ENCODE results near the gene CEP104. TPM values are rescaled to one million over a fixed set of nuclear protein-coding genes. Genes with fewer than 3 reads are reported as not detected.
A peak's percentile ranks its signal among the peaks of the same experiment; 100 is the strongest.

Gene CEP104
- total and polyA plus RNA-seq, 10 of the 15 experiments (the other 5 are each of a cell fraction or from before 2014, with no cell fraction given), result 7.2 to 34.8 (median 19.3) TPM

DNA sequence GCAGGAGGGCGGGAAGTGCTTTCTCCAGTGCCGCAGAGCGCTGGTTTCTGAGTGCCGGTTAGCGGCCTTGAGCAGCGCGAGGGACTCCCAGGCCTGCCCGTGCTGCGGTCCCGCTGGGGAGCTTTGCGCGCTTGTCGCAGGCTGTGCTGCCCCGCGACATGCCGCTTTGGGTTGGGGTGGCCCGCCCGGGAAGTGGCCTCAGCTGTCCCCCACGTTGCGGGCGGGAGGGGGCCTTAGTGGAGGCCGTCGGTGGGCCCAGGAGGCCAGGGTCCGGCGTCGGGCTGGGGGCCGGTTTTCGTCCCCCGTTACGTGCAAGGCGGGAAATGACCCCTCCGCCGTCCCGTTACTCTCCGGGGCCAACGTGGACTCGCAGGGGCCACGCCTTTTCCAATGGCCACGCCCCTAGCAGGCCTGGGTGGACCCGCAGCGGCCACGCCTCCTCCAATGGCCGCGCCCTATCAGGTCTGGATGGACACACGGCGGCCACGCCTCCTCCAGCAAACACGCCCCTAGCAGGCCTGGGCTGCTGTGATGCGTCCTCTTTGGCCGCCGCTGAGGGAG lies 44.0 kb upstream of the CEP104 start:
- H2AFZ ChIP-seq (ENCODE audit: control insufficient read depth, low read depth, low read length), result peak overlapping the region; percentile 97
- peak overlapping the region; percentile 83 for H3K4me2 ChIP-seq (ENCODE audit: control insufficient read depth, insufficient read depth)
- in situ Hi-C loops (cut with MboI) (no loop called here), intact Hi-C loops (cut with micrococcal nuclease; ENCODE audit: unreplicated experiment) (loop anchor here (1.0 to 5.0 kb wide), 2 partner anchors 44 to 104 kb away; partner anchors contain the start of genes CEP104, DFFB and LRRC47)
- H3K4me3 ChIP-seq, result peak overlapping the region; percentile 82
- no peaks in the 10 kb centered on the region; the same call in 2 of the 3 replicates for H3K9me3 ChIP-seq (replicated peaks; ENCODE audit: control insufficient read depth, insufficient read depth, low read length)
- WGBS (ENCODE audit: insufficient coverage, insufficient replicate concordance, low lambda C conversion rate, missing lambda C conversion rate), result 1% methylated on average over 38 of the region's 51 CpGs
- peak; percentile 86 for DNase-seq (ENCODE audit: low read depth, low spot score)
- H4K20me1 ChIP-seq (ENCODE audit: control insufficient read depth, insufficient read depth), result no peaks in the 10 kb centered on the region
- H3K9ac ChIP-seq (ENCODE audit: control insufficient read depth, insufficient read depth, low read length), result peak overlapping the region; percentile 87
- ChIA-PET SMC1A (ENCODE audit: uncharacterized antibody, unreplicated experiment) (interaction anchor here (0.6 kb wide), 1 partner anchor 43 kb away, joined by 3 read pairs; no protein-coding TSS in a partner anchor), RAD21 (ENCODE audit: unreplicated experiment) (interaction anchor here (1.4 to 1.5 kb wide), 2 partner anchors 13 to 43 kb away, joined by 4 to 5 read pairs; partner anchors contain the start of gene DFFB), CTCF (no interaction called here), POLR2A (interaction anchor here (1.0 kb wide), 1 partner anchor 44 kb away, joined by 4 read pairs; the partner anchor contains the start of genes CEP104 and DFFB)
- BruUV-seq (replicated peaks), result no TSS peak
- H3K36me3 ChIP-seq (ENCODE audit: control insufficient read depth in 2 of 2, insufficient read depth in 2 of 2, low read length in 1 of 2), result no peaks in the 10 kb centered on the region
- no peaks in the 10 kb centered on the region for H3K4me1 ChIP-seq (ENCODE audit: control insufficient read depth, insufficient read depth, low read length)
- FAIRE-seq, result peak; percentile 93
- peak overlapping the region; percentile 93 for H3K27ac ChIP-seq (ENCODE audit: control insufficient read depth, insufficient read depth)
- ATAC-seq, result peak; percentile 85
- H3K27me3 ChIP-seq (replicated peaks in 1 of 2; ENCODE audit: control insufficient read depth in 2 of 2, insufficient read depth in 2 of 2, low read length in 1 of 2), result no peaks in the 10 kb centered on the region
- H3K79me2 ChIP-seq (ENCODE audit: control insufficient read depth, insufficient read depth, low read length), result peaks cover 27% of the 10 kb centered on the region
- TF ChIP-seq HCFC1 (IDR thresholded peaks at IDR 0.05; ENCODE audit: low read length) (peak; percentile 32; the same call in 1 of the 2 replicates), PAX8 (IDR thresholded peaks at IDR 0.05) (no peak), SREBF2 (IDR thresholded peaks at IDR 0.05; ENCODE audit: low read length) (no peak), POLR2A (IDR thresholded peaks at IDR 0.05; ENCODE audit: low read depth, low read length) (peak; percentile 64; the same call in 1 of the 2 replicates), FOXM1 (IDR thresholded peaks at IDR 0.05; ENCODE audit: low read depth, low read length) (no peak), SIX5 (IDR thresholded peaks at IDR 0.05; ENCODE audit: low read depth, low read length, severe bottlenecking) (peak; percentile 40), FOS (IDR thresholded peaks at IDR 0.05; ENCODE audit: borderline replicate concordance, extremely low read depth, insufficient read length) (no peak), NR2F1 (conservative IDR thresholded peaks at IDR 0.05) (peak; percentile 14; the same call in 1 of the 2 replicates), CBX5 (IDR thresholded peaks at IDR 0.05; ENCODE audit: low read depth) (no peak), NFYB (IDR thresholded peaks at IDR 0.05; ENCODE audit: insufficient read depth, low read depth, low read length) (peak; percentile 51; the same call in 1 of the 2 replicates), ZNF384 (IDR thresholded peaks at IDR 0.05; ENCODE audit: borderline replicate concordance, low read depth, low read length) (no peak), YY1 (IDR thresholded peaks at IDR 0.05; ENCODE audit: low read depth, low read length) (peak; percentile 78), MYC (IDR thresholded peaks at IDR 0.05; ENCODE audit: insufficient read depth, insufficient read length, insufficient replicate concordance, low read length, severe bottlenecking) (no peak)
- TF ChIP-seq, protein P1, sequence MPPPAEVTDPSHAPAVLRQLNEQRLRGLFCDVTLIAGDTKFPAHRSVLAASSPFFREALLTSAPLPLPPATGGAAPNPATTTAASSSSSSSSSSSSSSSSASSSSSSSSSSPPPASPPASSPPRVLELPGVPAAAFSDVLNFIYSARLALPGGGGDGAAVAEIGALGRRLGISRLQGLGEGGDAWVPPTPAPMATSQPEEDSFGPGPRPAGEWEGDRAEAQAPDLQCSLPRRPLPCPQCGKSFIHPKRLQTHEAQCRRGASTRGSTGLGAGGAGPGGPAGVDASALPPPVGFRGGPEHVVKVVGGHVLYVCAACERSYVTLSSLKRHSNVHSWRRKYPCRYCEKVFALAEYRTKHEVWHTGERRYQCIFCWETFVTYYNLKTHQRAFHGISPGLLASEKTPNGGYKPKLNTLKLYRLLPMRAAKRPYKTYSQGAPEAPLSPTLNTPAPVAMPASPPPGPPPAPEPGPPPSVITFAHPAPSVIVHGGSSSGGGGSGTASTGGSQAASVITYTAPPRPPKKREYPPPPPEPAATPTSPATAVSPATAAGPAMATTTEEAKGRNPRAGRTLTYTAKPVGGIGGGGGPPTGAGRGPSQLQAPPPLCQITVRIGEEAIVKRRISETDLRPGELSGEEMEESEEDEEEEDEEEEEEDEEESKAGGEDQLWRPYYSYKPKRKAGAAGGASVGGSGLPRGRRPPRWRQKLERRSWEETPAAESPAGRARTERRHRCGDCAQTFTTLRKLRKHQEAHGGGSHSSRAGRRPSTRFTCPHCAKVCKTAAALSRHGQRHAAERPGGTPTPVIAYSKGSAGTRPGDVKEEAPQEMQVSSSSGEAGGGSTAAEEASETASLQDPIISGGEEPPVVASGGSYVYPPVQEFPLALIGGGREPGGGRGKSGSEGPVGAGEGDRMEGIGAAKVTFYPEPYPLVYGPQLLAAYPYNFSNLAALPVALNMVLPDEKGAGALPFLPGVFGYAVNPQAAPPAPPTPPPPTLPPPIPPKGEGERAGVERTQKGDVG (CRISPR knock-in tag; IDR thresholded peaks at IDR 0.05), result no peak
- TF ChIP-seq, protein P2, sequence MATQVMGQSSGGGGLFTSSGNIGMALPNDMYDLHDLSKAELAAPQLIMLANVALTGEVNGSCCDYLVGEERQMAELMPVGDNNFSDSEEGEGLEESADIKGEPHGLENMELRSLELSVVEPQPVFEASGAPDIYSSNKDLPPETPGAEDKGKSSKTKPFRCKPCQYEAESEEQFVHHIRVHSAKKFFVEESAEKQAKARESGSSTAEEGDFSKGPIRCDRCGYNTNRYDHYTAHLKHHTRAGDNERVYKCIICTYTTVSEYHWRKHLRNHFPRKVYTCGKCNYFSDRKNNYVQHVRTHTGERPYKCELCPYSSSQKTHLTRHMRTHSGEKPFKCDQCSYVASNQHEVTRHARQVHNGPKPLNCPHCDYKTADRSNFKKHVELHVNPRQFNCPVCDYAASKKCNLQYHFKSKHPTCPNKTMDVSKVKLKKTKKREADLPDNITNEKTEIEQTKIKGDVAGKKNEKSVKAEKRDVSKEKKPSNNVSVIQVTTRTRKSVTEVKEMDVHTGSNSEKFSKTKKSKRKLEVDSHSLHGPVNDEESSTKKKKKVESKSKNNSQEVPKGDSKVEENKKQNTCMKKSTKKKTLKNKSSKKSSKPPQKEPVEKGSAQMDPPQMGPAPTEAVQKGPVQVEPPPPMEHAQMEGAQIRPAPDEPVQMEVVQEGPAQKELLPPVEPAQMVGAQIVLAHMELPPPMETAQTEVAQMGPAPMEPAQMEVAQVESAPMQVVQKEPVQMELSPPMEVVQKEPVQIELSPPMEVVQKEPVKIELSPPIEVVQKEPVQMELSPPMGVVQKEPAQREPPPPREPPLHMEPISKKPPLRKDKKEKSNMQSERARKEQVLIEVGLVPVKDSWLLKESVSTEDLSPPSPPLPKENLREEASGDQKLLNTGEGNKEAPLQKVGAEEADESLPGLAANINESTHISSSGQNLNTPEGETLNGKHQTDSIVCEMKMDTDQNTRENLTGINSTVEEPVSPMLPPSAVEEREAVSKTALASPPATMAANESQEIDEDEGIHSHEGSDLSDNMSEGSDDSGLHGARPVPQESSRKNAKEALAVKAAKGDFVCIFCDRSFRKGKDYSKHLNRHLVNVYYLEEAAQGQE (IDR thresholded peaks at IDR 0.05; ENCODE audit: low read depth, low read length), result no peak
- TF ChIP-seq, protein P3, sequence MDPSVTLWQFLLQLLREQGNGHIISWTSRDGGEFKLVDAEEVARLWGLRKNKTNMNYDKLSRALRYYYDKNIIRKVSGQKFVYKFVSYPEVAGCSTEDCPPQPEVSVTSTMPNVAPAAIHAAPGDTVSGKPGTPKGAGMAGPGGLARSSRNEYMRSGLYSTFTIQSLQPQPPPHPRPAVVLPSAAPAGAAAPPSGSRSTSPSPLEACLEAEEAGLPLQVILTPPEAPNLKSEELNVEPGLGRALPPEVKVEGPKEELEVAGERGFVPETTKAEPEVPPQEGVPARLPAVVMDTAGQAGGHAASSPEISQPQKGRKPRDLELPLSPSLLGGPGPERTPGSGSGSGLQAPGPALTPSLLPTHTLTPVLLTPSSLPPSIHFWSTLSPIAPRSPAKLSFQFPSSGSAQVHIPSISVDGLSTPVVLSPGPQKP (IDR thresholded peaks at IDR 0.05; ENCODE audit: low read depth, low read length), result no peak
